GM18508 (cell line): Measurements from ENCODE around the gene CAPG.
"Not testable (repeated sequence)": the region's sequence is repeated elsewhere in the genome, so short reads cannot be mapped to it uniquely, and the experiment has no call there.

Source experiments
- ATAC-seq: cut with Tn5 transposase; IDR thresholded peaks from one replicate; pipeline ENCODE4 v1.9.1; 2021; ENCODE audit warnings: moderate number of reproducible peaks; ENCODE audit not compliant: insufficient read depth, unreplicated experiment

Gene CAPG

DNA sequence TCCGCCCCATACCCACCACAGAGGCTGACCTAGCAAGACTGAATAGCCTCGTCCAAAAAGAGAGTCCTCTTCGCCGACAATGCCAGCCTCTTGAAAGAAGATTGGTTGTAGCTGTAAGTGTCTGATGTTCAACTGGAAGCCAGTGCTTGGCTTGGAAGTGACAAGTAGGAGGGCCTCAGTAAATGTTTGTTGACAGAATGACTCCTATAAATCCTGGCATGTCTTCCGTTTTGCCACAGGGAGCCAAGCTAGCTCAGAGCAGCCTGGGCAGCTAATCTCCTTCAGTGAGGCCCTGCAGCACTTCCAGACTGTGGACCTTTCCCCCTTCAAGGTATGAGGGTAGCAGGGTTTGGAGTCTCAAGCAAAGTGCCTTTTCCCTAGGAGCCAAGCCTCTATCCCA lies 40.7 kb downstream of the CAPG start:
- no peak for ATAC-seq

DNA sequence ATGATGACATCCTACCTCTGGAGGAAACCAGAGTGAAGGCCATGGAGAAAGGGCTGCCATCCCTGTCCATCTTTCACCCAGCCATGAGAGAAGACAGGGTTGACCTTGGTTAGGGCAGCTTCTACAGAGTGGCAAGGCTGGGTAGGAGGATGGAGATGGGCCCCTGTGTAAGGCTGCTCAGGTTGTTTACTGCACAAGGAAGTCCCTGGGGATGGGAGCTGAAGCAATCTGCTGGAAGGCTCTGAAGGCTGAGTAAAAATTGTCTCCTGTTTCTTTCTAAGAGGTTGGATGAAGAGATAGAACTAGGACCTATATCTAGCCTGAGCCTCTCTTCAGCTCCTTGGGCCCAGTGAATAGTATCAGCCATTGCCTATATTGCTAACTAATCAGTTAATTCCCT lies 41.2 kb downstream of the CAPG start:
- ATAC-seq = no peak

DNA sequence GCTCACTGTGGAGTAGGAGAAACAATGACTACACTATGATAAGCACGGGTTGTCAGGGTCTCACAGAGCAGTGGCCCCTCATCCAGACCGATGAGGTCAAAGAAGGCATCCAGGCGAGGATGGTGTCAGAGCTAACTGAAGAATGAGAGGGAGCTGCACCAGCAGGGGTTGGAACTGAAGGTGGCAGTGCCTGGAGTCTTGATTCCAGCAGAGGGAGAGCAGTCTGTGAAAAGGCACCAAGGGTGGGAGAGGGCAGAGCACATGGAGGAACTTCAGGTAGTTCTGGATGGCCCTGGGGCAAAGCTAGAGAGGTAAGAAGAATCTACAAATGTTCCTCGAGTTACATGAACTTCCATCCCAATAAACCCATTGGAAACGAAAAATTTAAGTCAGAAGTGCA lies 43.0 kb downstream of the CAPG start:
- ATAC-seq = no peak

DNA sequence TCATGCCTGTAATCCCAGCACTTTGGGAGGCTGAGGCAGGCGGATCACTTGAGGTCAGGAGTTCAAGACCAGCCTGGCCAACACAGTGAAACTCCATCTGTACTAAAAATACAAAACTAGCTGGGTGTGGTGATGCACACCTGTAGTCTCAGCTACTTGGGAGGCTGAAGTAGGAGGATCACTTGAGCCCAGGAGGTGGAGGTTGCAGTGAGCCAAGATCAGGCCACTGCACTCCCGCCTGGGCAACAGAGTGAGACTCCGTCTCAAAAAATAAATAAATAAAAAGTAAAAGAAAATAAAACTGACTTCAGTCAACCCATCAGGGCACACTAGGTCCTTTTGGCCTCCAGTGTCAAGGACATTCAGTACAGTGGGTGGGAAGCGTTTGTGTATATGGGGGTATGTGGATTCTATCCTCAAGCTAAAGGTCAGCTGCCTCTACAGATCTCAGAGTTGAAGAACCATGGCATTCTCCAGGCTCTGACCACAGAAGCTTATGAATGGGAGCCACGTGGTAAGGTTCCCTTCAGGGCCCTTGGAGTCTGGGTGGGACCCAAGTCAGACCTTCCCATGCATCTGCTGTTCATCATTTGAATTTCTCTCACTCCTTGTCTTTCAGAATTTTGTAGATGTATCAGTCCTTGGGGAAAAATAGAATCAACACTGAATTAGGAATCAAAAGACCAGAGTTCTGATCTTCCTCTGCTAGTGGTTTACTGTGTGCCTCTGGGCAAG lies 47.3 kb downstream of the CAPG start:
- not testable (repeated sequence) for ATAC-seq

DNA sequence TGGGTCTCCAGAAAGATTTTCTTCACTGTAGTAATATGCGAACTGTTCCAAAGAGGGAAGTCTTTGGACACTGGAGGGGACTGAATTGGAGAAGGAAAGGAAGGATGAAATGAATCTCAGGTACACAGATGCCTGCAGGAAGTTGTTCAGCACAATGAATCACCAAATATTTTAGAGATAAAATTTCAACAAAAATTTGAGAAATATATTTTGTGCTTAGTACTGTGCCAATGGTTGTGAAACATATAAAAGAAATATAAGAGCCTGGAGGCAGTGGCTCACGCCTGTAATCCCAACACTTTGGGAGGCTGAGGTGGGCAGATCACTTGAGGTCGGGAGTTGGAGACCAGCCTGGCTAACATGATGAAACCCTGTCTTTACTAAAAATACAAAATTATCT lies 52.4 kb downstream of the CAPG start:
- no peak for ATAC-seq

DNA sequence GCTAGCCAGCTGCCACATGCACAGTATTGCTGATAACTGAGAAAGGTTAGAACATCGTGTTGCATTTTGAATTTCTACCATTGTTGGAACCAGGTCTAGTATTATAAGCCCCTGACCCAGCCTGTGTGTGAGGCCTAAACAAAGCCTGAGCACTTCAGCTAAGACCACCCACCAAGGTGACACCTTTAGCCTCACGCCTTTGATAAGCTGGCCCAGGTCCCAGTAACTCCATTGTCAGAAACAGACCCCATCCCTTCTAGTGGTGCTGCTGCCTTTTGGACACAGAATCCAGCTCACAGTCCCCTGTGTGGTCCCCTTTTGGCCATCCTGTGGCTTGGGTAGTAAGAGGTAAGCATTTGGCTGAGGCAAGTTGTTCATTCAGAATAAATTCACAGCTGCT lies 54.0 kb downstream of the CAPG start:
- no peak for ATAC-seq

DNA sequence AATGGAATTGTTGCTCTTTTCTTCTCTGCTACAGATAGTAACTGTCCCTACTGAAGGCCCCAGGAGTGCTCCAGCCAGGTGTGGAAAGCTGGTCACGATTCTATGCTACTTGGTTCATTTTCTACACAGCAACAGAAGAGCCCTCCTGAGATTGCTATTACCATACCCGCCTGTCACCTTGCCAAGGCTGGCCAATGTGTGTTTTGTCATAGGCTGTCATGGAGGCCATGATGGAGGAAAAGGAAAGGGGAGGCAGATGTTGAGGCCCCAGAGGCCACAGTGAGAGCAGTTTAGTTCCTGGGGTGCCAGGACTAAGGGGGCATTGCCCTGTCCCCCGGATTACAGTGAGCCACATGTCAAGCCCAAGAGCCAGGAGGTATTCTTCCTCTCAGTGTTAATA lies 54.6 kb downstream of the CAPG start:
- ATAC-seq = no peak

DNA sequence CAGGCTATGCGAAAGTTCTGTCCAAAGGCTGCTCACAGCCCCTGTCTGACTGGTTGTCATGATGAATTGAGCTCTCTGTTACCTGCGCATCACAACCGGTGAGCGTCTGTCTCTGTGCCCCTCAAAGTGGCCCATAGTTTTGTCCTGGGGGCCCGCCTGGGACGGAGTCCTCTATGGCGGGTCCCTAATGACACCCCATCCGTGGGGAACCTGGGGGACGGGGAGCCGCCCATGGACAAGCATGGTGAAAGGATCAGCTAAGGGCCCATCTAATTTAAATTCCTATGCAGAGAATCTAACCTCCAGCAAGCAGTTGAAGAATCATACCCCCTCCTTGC lies 55.1 kb downstream of the CAPG start:
- peak; percentile 15 for ATAC-seq

DNA sequence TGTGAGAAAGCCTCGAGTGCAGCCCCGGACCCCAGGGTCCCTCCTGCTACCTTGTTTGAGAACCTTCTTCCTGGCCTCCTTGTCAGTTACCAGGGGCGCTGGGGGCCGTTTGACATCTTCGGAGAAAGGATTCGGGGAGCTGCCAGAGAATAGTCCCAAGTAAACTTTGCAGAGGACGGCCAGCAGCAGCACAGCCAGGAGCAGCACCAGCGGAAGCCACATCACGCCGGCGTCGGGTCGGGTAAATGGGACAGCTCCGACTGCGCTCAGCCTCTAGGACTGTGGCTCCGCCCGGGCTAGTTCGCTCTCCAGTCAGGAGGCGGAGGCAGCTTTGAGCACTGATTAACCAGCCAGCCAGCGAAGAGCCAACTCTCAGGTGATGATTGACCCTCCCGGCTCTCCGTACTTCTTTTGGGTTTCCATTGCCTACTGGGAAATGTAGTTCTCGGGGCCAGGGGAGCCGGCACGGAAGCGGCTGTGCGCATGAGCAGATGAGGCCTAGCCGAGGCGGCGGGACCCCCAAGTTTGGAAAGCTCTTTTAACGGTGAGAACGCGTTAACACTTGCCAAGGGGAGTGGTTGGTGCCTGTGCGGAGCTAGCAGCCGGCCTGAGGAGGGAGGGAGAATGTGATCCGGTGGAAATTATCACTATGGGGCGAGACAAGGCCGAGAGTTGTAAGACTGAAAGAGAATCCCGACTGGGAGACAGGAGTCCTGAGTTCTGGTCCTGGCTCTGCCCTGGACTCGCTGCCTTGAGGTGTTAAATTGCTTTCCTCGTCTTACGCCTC lies 55.7 kb downstream of the CAPG start, which contains the start of the genes ELMOD3 and RETSAT:
TSS of gene ELMOD3 (plus strand) at position 484 of the 787 bp plus-strand sequence. CDS start 2,430 bp downstream, outside the sequence.
TSS of gene RETSAT (minus strand) at position 243 of the 787 bp plus-strand sequence. CDS start at position 222, 21 bp downstream.
- peak; percentile 88 for ATAC-seq

DNA sequence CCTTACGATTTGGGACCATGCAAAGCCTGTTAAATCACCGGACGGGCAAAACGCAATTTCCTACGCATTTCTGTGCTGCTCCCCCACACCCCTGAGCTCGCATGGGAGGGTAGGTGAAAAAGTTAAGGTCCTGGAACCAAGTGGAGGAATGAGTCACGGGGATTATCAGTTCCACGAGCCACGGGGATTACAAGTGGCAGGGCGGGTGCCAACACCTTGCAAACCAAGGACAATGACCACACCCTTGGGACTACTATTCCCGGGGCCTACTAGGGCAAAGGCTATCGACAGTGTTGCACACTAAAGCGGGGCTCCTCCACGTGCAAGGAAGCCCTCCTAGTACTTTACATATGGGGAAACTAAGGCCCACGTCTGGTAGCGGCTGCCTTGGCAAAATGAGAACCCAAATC lies 56.3 kb downstream of the CAPG start:
- no peak for ATAC-seq

DNA sequence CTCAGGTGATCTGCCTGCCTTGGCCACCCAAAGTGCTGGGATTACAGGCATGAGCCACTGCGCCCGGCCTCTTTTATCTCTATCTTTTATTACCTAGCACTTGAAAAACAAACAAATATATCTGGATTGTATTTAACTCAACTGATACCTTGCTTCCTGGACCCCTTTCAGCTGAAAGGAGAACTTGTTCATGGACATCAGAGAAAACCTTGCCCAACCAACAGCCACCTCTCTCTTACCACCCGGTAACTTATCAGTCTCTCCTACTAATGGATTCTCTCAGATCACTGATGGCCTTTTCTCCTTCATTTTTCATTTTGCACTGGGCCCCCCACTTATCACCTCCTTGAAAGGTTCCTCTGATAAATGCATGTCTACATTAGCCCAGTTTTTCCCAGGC lies 62.6 kb downstream of the CAPG start:
- ATAC-seq = no peak
